HG03175 (cell line): ENCODE results near the gene ZMYND19.
"Not testable (repeated sequence)": the region's sequence is repeated elsewhere in the genome, so short reads cannot be mapped to it uniquely, and the experiment has no call there.

Experiments
- ATAC-seq: cut with Tn5 transposase; IDR thresholded peaks from one replicate; pipeline ENCODE4 v1.9.1; 2021; ENCODE audit warnings: mild to moderate bottlenecking, moderate library complexity; ENCODE audit not compliant: unreplicated experiment

The ZMYND19 gene

GRCh38 chr9:137614631-137615386 lies 24.5 kb upstream of the ZMYND19 start:
- ATAC-seq: no peak

- no peak for ATAC-seq
Measured at GRCh38 chr9:137613738-137614523, 23.6 kb upstream of the ZMYND19 start.

GRCh38 chr9:137613259-137613658 lies 22.9 kb upstream of the ZMYND19 start:
- ATAC-seq: no peak

- no peak for ATAC-seq
Measured at GRCh38 chr9:137612741-137613142, 22.4 kb upstream of the ZMYND19 start.

GRCh38 chr9:137611623-137612609 lies 21.6 kb upstream of the ZMYND19 start:
- ATAC-seq: no peak

GRCh38 chr9:137610944-137611343 lies 20.6 kb upstream of the ZMYND19 start:
- no peak for ATAC-seq

GRCh38 chr9:137607141-137607857 lies 17.0 kb upstream of the ZMYND19 start:
- ATAC-seq: no peak

- ATAC-seq: no peak
Measured at GRCh38 chr9:137606734-137607138, 16.4 kb upstream of the ZMYND19 start.

GRCh38 chr9:137606005-137606621 lies 15.8 kb upstream of the ZMYND19 start:
- peak; percentile 6 for ATAC-seq

- peak; percentile 83 for ATAC-seq
Measured at GRCh38 chr9:137605121-137606004, 15.1 kb upstream of the ZMYND19 start, which contains the start of gene ARRDC1. Gene ARRDC1, plus strand, starts transcription at chr9:137605686. Its CDS starts 32 bp downstream, at chr9:137605718.

- ATAC-seq: no peak
Measured at GRCh38 chr9:137604345-137605086, 14.2 kb upstream of the ZMYND19 start.

GRCh38 chr9:137603879-137604278 lies 13.6 kb upstream of the ZMYND19 start:
- ATAC-seq: no peak

GRCh38 chr9:137602661-137603060 lies 12.3 kb upstream of the ZMYND19 start:
- no peak for ATAC-seq

- ATAC-seq: no peak
Measured at GRCh38 chr9:137598943-137599342, 8.6 kb upstream of the ZMYND19 start.

- ATAC-seq: not testable (repeated sequence)
Measured at GRCh38 chr9:137596577-137596976, 6.3 kb upstream of the ZMYND19 start.

GRCh38 chr9:137593176-137593575 lies 2.9 kb upstream of the ZMYND19 start:
- no peak for ATAC-seq

GRCh38 chr9:137592767-137593166 lies 2.5 kb upstream of the ZMYND19 start:
- no peak for ATAC-seq

- no peak for ATAC-seq
Measured at GRCh38 chr9:137590123-137590468, 216 bp downstream of the ZMYND19 start.
